Uterus (tissue), 4 donors: ENCODE data around the gene KBTBD6. TPM values are rescaled to one million over a fixed set of nuclear protein-coding genes. Genes with fewer than 3 reads are reported as not detected.

Experiments used
- DNase-seq, 2 donors: peaks; one replicate each; pipeline ENCODE4 v3.0.0-alpha.2; 2019 to 2020
- H3K27ac ChIP-seq, 2 donors: fragments of 200-600 bp; sonication (generic); 1 replicate in 1 of 2; 2 replicates in 1 of 2; pipeline ENCODE4 v1.5.1; 2016 to 2018
- H3K27me3 ChIP-seq, 2 donors: fragments of 200-600 bp; sonication (generic); one replicate each; pipeline ENCODE4 v1.5.1; 2018 to 2019; ENCODE audit warnings: control low read depth in 1 of 2
- H3K36me3 ChIP-seq, 2 donors: fragments of 200-600 bp; sonication (generic); one replicate each; pipeline ENCODE4 v1.5.1; 2019; ENCODE audit warnings: control low read depth in 1 of 2
- H3K4me1 ChIP-seq, 2 donors: fragments of 200-600 bp; sonication (generic); one replicate each; pipeline ENCODE4 v1.5.1; 2018 to 2019; ENCODE audit warnings: control low read depth in 1 of 2
- H3K4me3 ChIP-seq, 2 donors: fragments of 200-600 bp; sonication (generic); 1 replicate in 1 of 2; 2 replicates in 1 of 2; pipeline ENCODE4 v1.5.1; 2018 to 2019; ENCODE audit warnings: mild to moderate bottlenecking in 1 of 2
- H3K9me3 ChIP-seq, 2 donors: fragments of 200-600 bp; sonication (generic); one replicate each; pipeline ENCODE4 v1.5.1; 2019; ENCODE audit warnings: control low read depth in 1 of 2
- CTCF ChIP-seq, 4 experiments: fragments of 200-600 bp in 2 of 4; fragments of 450-650 bp in 2 of 4; sonication (generic) in 2 of 4; IDR thresholded peaks; one replicate each; pipeline ENCODE4 v1.5.1; 2016 to 2019; ENCODE audit warnings: antibody characterized with exemption in 4 of 4, mild to moderate bottlenecking in 2 of 4, moderate library complexity in 1 of 4
- POLR2A ChIP-seq, 2 donors: fragments of 450-650 bp; IDR thresholded peaks; one replicate each; pipeline ENCODE4 v1.6.1; 2016; ENCODE audit warnings: antibody characterized with exemption in 2 of 2, mild to moderate bottlenecking in 1 of 2, moderate library complexity in 1 of 2
- intact Hi-C: fragments of 100-400 bp; cut with DNase I; formaldehyde crosslinking; loops from one replicate; pipeline ENCODE4 v1.15.1; 2023; ENCODE audit warnings: low total_unique reads
- total RNA-seq, 4 donors: library from RNA; depleted of rRNA in 3 of 4; stranded (reverse); fragments of >200 nt in 3 of 4; gene quantifications; one replicate each; pipeline versions ENCODE4 v1.1.0 to v1.2.4, GENCODE V29; 2014 to 2023
- donor health status: DM: yes; HTN: yes; CAD: no.

Gene KBTBD6
- total RNA-seq, 4 donors from 2014 or later: 6.1 to 33.9 (median 15.2) TPM

- no peak for DNase-seq
- peaks cover 0 to 17% of the 10 kb centered on the region in 2 donors for H3K9me3 ChIP-seq
- H3K4me1 ChIP-seq: no peaks in the 10 kb centered on the region
- no peaks in the 10 kb centered on the region for H3K36me3 ChIP-seq
- H3K27ac ChIP-seq: no peak overlapping the region
- H3K4me3 ChIP-seq: no peak overlapping the region
- intact Hi-C loops: no loop called here
- no peak for TF ChIP-seq POLR2A (IDR thresholded peaks at IDR 0.05)
- no peak for TF ChIP-seq CTCF (IDR thresholded peaks at IDR 0.05)
- H3K27me3 ChIP-seq: no peaks in the 10 kb centered on the region
Observed at GRCh38 chr13:41152005-41152404, 19.4 kb upstream of the KBTBD6 start.

GRCh38 chr13:41150058-41150457 is 17.5 kb upstream of the KBTBD6 start:
- Histone ChIP-seq H3K9me3 (peaks cover 0 to 17% of the 10 kb centered on the region in 2 donors), H3K4me1 (no peaks in the 10 kb centered on the region), H3K27ac (no peak overlapping the region), H3K36me3 (no peaks in the 10 kb centered on the region), H3K4me3 (no peak overlapping the region), H3K27me3 (no peaks in the 10 kb centered on the region)
- DNase-seq: no peak
- TF ChIP-seq CTCF (IDR thresholded peaks at IDR 0.05) (no peak), POLR2A (IDR thresholded peaks at IDR 0.05) (no peak)
- intact Hi-C loops: no loop called here

GRCh38 chr13:41148419-41149283 is 16.0 kb upstream of the KBTBD6 start:
- no peak for DNase-seq
- H3K36me3 ChIP-seq: no peaks in the 10 kb centered on the region
- no peaks in the 10 kb centered on the region for H3K27me3 ChIP-seq
- H3K4me1 ChIP-seq: no peaks in the 10 kb centered on the region
- H3K27ac ChIP-seq: no peak overlapping the region
- no peak overlapping the region for H3K4me3 ChIP-seq
- peaks cover 0 to 17% of the 10 kb centered on the region in 2 donors for H3K9me3 ChIP-seq
- TF ChIP-seq POLR2A (IDR thresholded peaks at IDR 0.05): no peak
- no peak for TF ChIP-seq CTCF (IDR thresholded peaks at IDR 0.05)
- intact Hi-C loops: no loop called here

GRCh38 chr13:41145136-41145908 is 12.7 kb upstream of the KBTBD6 start:
- DNase-seq: no peak
- H3K27ac ChIP-seq: no peak overlapping the region
- H3K4me3 ChIP-seq: no peak overlapping the region
- H3K36me3 ChIP-seq: no peaks in the 10 kb centered on the region
- peaks cover 0 to 17% of the 10 kb centered on the region in 2 donors for H3K9me3 ChIP-seq
- TF ChIP-seq CTCF (IDR thresholded peaks at IDR 0.05): no peak
- TF ChIP-seq POLR2A (IDR thresholded peaks at IDR 0.05): no peak
- intact Hi-C loops: no loop called here
- no peaks in the 10 kb centered on the region for H3K27me3 ChIP-seq
- H3K4me1 ChIP-seq: no peaks in the 10 kb centered on the region

- intact Hi-C loops: no loop called here
- Histone ChIP-seq H3K4me1 (no peaks in the 10 kb centered on the region), H3K27ac (no peak overlapping the region), H3K27me3 (no peaks in the 10 kb centered on the region), H3K9me3 (peaks cover 0 to 15% of the 10 kb centered on the region in 2 donors), H3K36me3 (no peaks in the 10 kb centered on the region), H3K4me3 (no peak overlapping the region)
- no peak for DNase-seq
- TF ChIP-seq CTCF (IDR thresholded peaks at IDR 0.05) (no peak), POLR2A (IDR thresholded peaks at IDR 0.05) (no peak)
Observed at GRCh38 chr13:41144576-41144975, 12.0 kb upstream of the KBTBD6 start.
